ENCODE measurements around the gene U2AF1L4.
A peak's percentile ranks its signal among the peaks of the same experiment; 100 is the strongest.
"Not testable (repeated sequence)": the region's sequence is repeated elsewhere in the genome, so short reads cannot be mapped to it uniquely, and the experiment has no call there.

U2AF1L4 gene

GRCh38 chr19:35780058-35780457 lies 34.8 kb upstream of the U2AF1L4 start:
- DNase-seq: no peak

- DNase-seq: no peak
Observed at GRCh38 chr19:35779033-35779432, 33.8 kb upstream of the U2AF1L4 start.

- DNase-seq: no peak
Observed at GRCh38 chr19:35777961-35778360, 32.7 kb upstream of the U2AF1L4 start.

GRCh38 chr19:35777086-35777841 lies 32.0 kb upstream of the U2AF1L4 start:
- DNase-seq: no peak

- DNase-seq: no peak
Observed at GRCh38 chr19:35776102-35776788, 31.0 kb upstream of the U2AF1L4 start.

GRCh38 chr19:35775298-35776101 lies 30.3 kb upstream of the U2AF1L4 start, which contains the start of gene ARHGAP33:
TSS of gene ARHGAP33 (plus strand) at chr19:35775564. CDS start at chr19:35775659, 95 bp downstream.
- peak; percentile 99 for DNase-seq

GRCh38 chr19:35775046-35775297 lies 29.8 kb upstream of the U2AF1L4 start:
- DNase-seq: no peak

- no peak for DNase-seq
Observed at GRCh38 chr19:35774274-35775045, 29.2 kb upstream of the U2AF1L4 start.

- DNase-seq: no peak
Observed at GRCh38 chr19:35773020-35773806, 28.0 kb upstream of the U2AF1L4 start.

GRCh38 chr19:35772362-35772761 lies 27.1 kb upstream of the U2AF1L4 start:
- not testable (repeated sequence) for DNase-seq

- DNase-seq: no peak
Observed at GRCh38 chr19:35768082-35768421, 22.8 kb upstream of the U2AF1L4 start.

GRCh38 chr19:35767288-35768081 lies 22.3 kb upstream of the U2AF1L4 start:
- no peak for DNase-seq

- no peak for DNase-seq
Observed at GRCh38 chr19:35766571-35767104, 21.4 kb upstream of the U2AF1L4 start.

- DNase-seq: no peak
Observed at GRCh38 chr19:35764432-35765315, 19.5 kb upstream of the U2AF1L4 start.

GRCh38 chr19:35760711-35761349 lies 15.6 kb upstream of the U2AF1L4 start:
- DNase-seq: no peak

- DNase-seq: no peak
Observed at GRCh38 chr19:35759697-35760096, 14.5 kb upstream of the U2AF1L4 start.

GRCh38 chr19:35757749-35758608 lies 12.8 kb upstream of the U2AF1L4 start, which contains the start of gene PROSER3:
TSS of gene PROSER3 (plus strand) at chr19:35758176. CDS start at chr19:35758216, 40 bp downstream.
- peak; percentile 97 for DNase-seq

GRCh38 chr19:35757231-35757748 lies 12.1 kb upstream of the U2AF1L4 start:
- no peak for DNase-seq

Measured in CD4-positive, alpha-beta T cell treated with Interleukin-6 for 4 hours (primary cell).